Uterus (tissue), 4 donors: ENCODE data around the gene PGAM2. TPM values are rescaled to one million over a fixed set of nuclear protein-coding genes. Genes with fewer than 3 reads are reported as not detected.

Source experiments
- DNase-seq, 2 donors: peaks; one replicate each; pipeline ENCODE4 v3.0.0-alpha.2; 2019 to 2020
- H3K27ac ChIP-seq, 2 donors: fragments of 200-600 bp; sonication (generic); 1 replicate in 1 of 2; 2 replicates in 1 of 2; pipeline ENCODE4 v1.5.1; 2016 to 2018
- H3K27me3 ChIP-seq, 2 donors: fragments of 200-600 bp; sonication (generic); one replicate each; pipeline ENCODE4 v1.5.1; 2018 to 2019; ENCODE audit warnings: control low read depth in 1 of 2
- H3K36me3 ChIP-seq, 2 donors: fragments of 200-600 bp; sonication (generic); one replicate each; pipeline ENCODE4 v1.5.1; 2019; ENCODE audit warnings: control low read depth in 1 of 2
- H3K4me1 ChIP-seq, 2 donors: fragments of 200-600 bp; sonication (generic); one replicate each; pipeline ENCODE4 v1.5.1; 2018 to 2019; ENCODE audit warnings: control low read depth in 1 of 2
- H3K4me3 ChIP-seq, 2 donors: fragments of 200-600 bp; sonication (generic); 1 replicate in 1 of 2; 2 replicates in 1 of 2; pipeline ENCODE4 v1.5.1; 2018 to 2019; ENCODE audit warnings: mild to moderate bottlenecking in 1 of 2
- H3K9me3 ChIP-seq, 2 donors: fragments of 200-600 bp; sonication (generic); one replicate each; pipeline ENCODE4 v1.5.1; 2019; ENCODE audit warnings: control low read depth in 1 of 2
- POLR2A ChIP-seq, 2 donors: fragments of 450-650 bp; IDR thresholded peaks; one replicate each; pipeline ENCODE4 v1.6.1; 2016; ENCODE audit warnings: antibody characterized with exemption in 2 of 2, mild to moderate bottlenecking in 1 of 2, moderate library complexity in 1 of 2
- intact Hi-C: fragments of 100-400 bp; cut with DNase I; formaldehyde crosslinking; loops from one replicate; pipeline ENCODE4 v1.15.1; 2023; ENCODE audit warnings: low total_unique reads
- total RNA-seq, 4 donors: library from RNA; depleted of rRNA in 3 of 4; stranded (reverse); fragments of >200 nt in 3 of 4; gene quantifications; one replicate each; pipeline versions ENCODE4 v1.1.0 to v1.2.4, GENCODE V29; 2014 to 2023
- TF ChIP-seq, protein P1 (sequence below), 4 experiments: fragments of 200-600 bp in 2 of 4; fragments of 450-650 bp in 2 of 4; sonication (generic) in 2 of 4; IDR thresholded peaks; one replicate each; pipeline ENCODE4 v1.5.1; 2016 to 2019; ENCODE audit warnings: antibody characterized with exemption in 4 of 4, mild to moderate bottlenecking in 2 of 4, moderate library complexity in 1 of 4
- donor health status: DM: yes; HTN: yes; CAD: no.

Gene PGAM2
- total RNA-seq, 4 donors from 2014 or later = 0.76 to 1.4 TPM; not detected in 2

DNA sequence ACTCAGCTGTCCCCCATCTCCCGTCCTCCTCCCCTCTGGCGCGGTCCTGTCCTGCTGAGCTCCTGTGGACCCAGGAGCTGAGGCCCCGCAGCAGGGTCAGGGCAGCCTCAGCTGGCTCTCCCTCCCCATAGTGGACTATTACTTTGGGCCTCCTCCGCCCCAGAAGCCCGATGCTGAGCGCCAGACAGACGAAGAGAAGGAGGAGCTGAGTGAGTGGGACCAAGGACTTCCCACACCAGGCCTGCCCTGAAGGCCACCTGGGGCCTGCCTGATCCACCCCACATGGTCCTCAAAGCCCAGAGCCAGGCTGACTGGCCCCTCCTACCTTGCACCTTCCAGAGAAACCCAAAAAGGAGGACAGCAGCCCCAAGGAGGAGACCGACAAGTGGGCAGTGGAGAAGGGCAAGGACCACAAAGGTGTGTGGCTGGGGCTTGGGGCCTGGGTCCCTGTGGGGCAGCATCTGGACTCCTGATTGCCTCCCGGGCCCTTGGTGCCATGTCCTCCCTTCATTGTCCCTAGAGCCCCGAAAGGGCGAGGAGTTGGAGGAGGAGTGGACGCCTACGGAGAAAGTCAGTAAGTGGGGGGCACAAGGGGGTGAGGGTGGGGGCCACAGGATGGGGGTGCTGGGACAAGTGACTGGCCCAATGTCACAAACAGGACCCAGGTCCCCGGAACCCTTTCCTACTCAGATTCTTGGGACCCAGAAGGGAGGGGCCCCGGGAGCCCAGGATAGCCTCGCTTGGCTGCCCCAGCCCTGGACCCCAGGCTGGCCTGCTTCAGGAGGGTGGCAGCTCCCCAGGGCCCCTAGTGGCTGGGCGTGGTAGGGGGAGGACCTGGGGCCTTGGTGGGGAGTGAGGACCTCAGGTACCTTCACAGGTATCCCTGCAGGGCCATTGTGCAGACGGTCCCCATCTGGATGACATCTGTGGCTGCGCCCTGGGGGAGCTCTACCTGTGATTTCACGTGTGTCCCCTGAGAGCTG, 43.7 kb upstream of the PGAM2 start:
- no peaks in the 10 kb centered on the region for H3K36me3 ChIP-seq
- no peak for TF ChIP-seq POLR2A (IDR thresholded peaks at IDR 0.05)
- TF ChIP-seq, protein P1, sequence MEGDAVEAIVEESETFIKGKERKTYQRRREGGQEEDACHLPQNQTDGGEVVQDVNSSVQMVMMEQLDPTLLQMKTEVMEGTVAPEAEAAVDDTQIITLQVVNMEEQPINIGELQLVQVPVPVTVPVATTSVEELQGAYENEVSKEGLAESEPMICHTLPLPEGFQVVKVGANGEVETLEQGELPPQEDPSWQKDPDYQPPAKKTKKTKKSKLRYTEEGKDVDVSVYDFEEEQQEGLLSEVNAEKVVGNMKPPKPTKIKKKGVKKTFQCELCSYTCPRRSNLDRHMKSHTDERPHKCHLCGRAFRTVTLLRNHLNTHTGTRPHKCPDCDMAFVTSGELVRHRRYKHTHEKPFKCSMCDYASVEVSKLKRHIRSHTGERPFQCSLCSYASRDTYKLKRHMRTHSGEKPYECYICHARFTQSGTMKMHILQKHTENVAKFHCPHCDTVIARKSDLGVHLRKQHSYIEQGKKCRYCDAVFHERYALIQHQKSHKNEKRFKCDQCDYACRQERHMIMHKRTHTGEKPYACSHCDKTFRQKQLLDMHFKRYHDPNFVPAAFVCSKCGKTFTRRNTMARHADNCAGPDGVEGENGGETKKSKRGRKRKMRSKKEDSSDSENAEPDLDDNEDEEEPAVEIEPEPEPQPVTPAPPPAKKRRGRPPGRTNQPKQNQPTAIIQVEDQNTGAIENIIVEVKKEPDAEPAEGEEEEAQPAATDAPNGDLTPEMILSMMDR (IDR thresholded peaks at IDR 0.05) = no peak
- H3K9me3 ChIP-seq = no peaks in the 10 kb centered on the region
- DNase-seq = no peak
- intact Hi-C loops = no loop called here
- H3K4me1 ChIP-seq = peaks cover 7 to 15% of the 10 kb centered on the region in 2 donors
- H3K27ac ChIP-seq = peak overlapping the region; percentile 95 to 97
- no peak overlapping the region for H3K4me3 ChIP-seq
- H3K27me3 ChIP-seq = no peaks in the 10 kb centered on the region

DNA sequence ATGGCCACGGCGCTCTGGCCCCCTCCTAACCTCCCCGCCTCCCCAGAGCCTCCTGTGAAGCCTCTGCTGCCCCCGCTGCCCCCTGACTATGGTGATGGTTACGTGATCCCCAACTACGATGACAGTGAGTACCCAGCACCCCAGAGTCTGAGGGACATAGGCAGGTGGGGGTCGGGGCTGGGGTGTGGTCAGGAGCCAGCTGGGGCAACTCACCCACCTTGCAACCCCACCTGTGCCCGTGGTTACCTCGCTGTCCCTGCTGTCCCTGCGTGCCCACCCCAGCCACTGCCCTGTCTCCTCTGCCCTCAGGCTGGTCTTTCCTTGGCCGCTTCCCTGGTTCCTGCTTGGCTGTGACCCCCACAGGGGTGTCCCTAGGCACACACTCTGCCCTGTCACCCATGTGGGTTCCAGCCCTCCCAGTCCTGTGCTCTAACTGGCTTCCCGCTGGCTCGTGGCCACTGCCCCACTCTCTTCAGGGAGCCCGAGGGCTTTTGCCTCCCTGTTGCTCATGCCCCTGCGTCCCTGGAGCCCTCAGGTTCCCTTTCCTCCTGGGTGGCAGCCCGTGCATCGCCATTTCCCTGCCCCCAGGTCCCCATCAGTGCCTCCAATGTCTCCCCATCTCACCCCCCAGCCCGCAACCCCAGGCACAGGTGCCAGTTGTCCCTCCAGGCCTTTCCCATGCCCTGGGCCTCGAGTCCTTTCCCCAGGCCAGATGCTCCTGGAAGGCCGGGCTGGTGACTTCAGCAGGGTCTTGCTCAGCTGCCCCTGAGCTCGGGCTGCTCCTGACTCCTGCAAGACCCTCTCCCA, 42.8 kb upstream of the PGAM2 start:
- no peak for DNase-seq
- TF ChIP-seq, protein P1 (IDR thresholded peaks at IDR 0.05) = no peak
- no peak for TF ChIP-seq POLR2A (IDR thresholded peaks at IDR 0.05)
- intact Hi-C loops = no loop called here
- H3K27me3 ChIP-seq = no peaks in the 10 kb centered on the region
- no peak overlapping the region for H3K4me3 ChIP-seq
- H3K9me3 ChIP-seq = no peaks in the 10 kb centered on the region
- H3K27ac ChIP-seq = peak overlapping the region; percentile 95 to 97
- H3K4me1 ChIP-seq = peaks cover 7 to 15% of the 10 kb centered on the region in 2 donors
- no peaks in the 10 kb centered on the region for H3K36me3 ChIP-seq

DNA sequence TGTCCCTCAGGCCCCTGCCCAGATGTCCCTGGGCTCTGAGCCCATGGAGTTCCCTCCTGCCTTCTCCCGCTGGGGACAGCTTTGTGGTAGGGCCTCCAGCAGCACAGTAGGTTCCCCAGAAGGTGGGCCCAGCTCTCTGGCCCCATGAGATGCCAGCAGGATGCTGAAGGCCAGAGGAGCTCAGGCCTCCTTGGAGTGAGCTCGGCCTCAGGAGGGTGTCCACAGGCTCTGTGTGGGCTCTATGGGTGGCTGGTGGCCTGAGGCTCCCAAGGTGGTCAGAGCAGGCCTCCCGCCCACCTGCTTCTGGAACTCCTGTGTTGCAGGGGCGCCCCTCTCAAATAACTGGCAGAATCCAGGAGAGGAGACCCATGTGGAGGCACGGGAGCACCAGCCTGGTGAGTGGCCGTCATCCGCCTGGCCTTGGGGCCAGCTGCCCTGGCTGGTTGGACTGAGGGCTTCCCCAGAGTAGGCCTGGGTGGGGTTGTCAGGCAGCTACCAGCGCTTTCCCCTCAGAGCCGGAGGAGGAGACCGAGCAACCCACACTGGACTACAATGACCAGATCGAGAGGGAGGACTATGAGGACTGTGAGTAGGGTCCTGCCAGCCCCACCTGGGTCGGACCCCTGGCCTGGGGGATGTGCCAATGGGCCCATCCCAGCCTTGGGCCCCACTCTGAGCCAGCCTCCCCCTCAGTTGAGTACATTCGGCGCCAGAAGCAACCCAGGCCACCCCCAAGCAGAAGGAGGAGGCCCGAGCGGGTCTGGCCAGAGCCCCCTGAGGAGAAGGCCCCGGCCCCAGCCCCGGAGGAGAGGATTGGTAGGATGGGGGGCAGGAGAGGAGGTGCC, 42.0 kb upstream of the PGAM2 start:
- intact Hi-C loops = no loop called here
- no peaks in the 10 kb centered on the region for H3K27me3 ChIP-seq
- H3K9me3 ChIP-seq = no peaks in the 10 kb centered on the region
- no peak overlapping the region for H3K4me3 ChIP-seq
- no peaks in the 10 kb centered on the region for H3K36me3 ChIP-seq
- TF ChIP-seq, protein P1 (IDR thresholded peaks at IDR 0.05) = no peak
- TF ChIP-seq POLR2A (IDR thresholded peaks at IDR 0.05) = no peak
- H3K4me1 ChIP-seq = peaks cover 7 to 15% of the 10 kb centered on the region in 2 donors
- no peak for DNase-seq
- H3K27ac ChIP-seq = peak overlapping the region; percentile 95 to 97

DNA sequence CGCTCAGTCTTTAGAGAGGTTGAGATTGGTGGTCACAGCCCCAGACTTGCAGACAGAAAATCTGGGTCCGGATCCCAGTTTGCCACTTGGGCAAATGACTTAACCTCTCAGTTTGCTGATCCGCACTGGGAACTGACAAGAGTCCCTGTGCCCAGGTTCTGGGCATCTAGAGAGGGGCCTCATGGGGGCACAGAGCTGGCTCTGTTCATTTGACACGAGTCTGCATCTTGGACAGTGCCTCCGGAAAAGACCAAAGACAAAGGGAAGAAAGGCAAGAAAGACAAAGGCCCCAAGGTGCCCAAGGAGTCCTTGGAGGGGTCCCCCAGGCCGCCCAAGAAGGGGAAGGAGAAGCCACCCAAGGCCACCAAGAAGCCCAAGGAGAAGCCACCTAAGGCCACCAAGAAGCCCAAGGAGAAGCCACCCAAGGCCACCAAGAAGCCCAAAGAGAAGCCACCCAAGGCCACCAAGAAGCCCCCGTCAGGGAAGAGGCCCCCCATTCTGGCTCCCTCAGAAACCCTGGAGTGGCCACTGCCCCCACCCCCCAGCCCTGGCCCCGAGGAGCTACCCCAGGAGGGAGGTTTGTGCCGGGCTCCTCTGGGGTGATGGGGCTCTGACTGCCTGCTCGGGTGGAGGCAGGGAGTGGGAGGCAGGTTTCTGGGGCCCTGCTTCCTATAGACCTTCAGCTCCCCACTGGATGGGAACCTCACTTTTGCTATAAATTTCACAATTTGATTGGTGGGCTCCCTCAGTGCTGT, 41.1 kb upstream of the PGAM2 start:
- no peak for TF ChIP-seq POLR2A (IDR thresholded peaks at IDR 0.05)
- TF ChIP-seq, protein P1 (IDR thresholded peaks at IDR 0.05) = no peak
- no peak for DNase-seq
- H3K36me3 ChIP-seq = no peaks in the 10 kb centered on the region
- H3K9me3 ChIP-seq = no peaks in the 10 kb centered on the region
- H3K4me3 ChIP-seq = peak overlapping the region; percentile 11 to 68
- no peaks in the 10 kb centered on the region for H3K27me3 ChIP-seq
- intact Hi-C loops = no loop called here
- H3K27ac ChIP-seq = peak overlapping the region; percentile 95 to 97
- H3K4me1 ChIP-seq = peaks cover 7 to 15% of the 10 kb centered on the region in 2 donors
